ENCODE results near the gene EDNRA.
"Not testable (repeated sequence)": the region's sequence is repeated elsewhere in the genome, so short reads cannot be mapped to it uniquely, and the experiment has no call there.

EDNRA gene

GRCh38 chr4:147480891-147481576 lies at the start of gene EDNRA:
Gene EDNRA (plus strand): TSS chr4:147481097. CDS start chr4:147485682, 4,585 bp downstream.
- DNase-seq (ENCODE audit: low read depth in 2 of 2) = no peak

GRCh38 chr4:147434370-147434769 lies 46.5 kb upstream of the EDNRA start:
- not testable (repeated sequence) for DNase-seq (ENCODE audit: low read depth in 2 of 2)

GRCh38 chr4:147440442-147440841 lies 40.5 kb upstream of the EDNRA start:
- DNase-seq (ENCODE audit: low read depth in 2 of 2) = no peak

DNA sequence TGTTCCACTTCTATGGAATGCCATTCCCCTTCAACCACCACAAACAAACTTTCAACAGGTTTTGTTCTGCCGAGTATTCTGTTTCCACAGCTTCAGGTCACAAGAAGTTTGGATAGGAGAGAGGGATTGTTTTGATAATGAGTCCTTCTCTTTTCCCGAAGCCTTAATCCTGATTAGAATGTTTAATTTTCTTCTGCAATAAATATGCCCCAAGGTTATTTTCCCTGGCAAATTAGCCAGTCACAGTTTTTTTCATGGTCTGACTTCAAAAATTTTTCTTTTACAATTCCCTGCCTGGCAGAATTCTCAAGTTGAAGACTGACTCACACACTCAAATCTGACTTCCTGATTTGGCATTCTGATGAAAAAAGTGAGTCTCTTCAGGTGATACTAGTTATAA lies 33.1 kb upstream of the EDNRA start:
- no peak for DNase-seq (ENCODE audit: low read depth in 2 of 2)

- no peak for DNase-seq (ENCODE audit: low read depth in 2 of 2)
These were observed 27.2 kb upstream of the EDNRA start for GRCh38 chr4:147453561-147454141.

DNA sequence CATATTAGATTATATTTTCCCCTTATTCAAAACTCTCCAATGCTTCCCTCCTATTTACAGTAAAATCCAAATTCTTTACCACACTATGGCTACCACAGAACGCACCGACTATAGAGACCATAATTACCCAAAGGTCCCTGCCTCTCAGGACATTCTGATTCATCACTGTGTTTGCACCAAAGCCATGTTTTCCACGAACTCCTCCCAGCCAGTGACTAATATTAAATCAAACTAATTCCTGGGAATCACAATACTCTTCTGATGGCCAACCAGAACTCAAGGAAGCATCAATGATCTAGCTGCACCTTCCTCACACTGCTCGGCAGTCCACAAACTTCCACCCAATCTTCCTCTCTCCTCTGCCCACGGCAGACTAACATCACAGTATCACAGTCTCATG lies 24.2 kb upstream of the EDNRA start:
- DNase-seq (ENCODE audit: low read depth in 2 of 2) = no peak

DNA sequence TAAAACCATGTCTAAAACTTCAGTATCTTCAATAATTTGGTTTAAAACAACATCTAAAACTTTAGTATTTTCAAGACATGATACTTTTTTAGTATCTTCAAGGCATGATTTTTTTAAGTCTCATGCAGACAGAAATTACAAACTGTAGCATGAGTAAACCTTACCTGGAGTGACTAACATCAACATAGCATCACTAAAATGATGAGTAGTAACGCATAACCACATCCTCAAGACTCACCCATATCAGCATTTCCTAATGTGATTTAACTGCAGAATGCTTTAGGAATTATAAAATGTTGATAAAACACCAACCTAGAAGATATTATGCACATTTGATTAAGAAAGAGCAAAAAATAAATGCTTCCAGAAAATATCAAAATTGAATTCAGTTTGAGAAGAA lies 19.7 kb upstream of the EDNRA start:
- DNase-seq (ENCODE audit: low read depth in 2 of 2) = no peak

DNA sequence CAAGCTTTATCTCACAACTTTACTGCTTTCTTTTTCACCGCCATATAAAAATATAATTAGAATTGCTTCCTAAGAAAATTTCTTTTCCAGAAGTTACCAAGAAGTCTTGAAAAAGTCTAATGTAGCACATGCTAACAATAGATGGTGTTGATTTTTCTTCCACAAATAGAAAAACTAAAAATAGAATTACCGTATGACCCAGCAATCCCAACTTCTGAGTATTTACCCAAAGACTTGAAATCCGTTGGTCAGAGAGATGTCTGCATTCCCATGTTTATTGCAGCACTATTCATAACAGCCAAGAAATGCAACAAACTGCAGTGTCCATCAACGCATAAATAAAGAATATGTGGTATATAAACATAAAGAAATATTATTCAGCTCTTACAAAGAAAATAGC lies 17.8 kb upstream of the EDNRA start:
- no peak for DNase-seq (ENCODE audit: low read depth in 2 of 2)

DNA sequence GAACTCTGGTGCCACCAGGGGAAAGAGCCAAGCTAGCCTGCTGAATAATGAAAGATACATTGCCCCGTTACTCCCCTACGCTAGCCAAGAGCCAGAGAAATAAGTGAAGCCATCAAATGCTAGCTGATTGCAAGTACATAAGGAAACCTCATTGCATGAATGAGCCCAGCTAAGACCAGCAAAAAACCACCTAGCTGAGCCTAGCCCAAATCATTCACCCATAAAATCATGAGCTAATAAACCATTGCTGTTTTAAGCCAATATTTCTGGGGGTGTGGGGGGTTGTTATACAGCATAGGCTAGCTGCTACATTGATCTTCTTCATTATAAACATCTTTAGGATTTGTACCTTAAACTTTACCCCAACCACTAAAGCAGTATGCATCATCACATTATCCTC lies 15.4 kb upstream of the EDNRA start:
- no peak for DNase-seq (ENCODE audit: low read depth in 2 of 2)

GRCh38 chr4:147477439-147477838 lies 3.5 kb upstream of the EDNRA start:
- DNase-seq (ENCODE audit: low read depth in 2 of 2) = no peak

GRCh38 chr4:147479376-147479775 lies 1.5 kb upstream of the EDNRA start:
- DNase-seq (ENCODE audit: low read depth in 2 of 2) = no peak

- DNase-seq (ENCODE audit: low read depth in 2 of 2) = no peak
These were observed 1.1 kb upstream of the EDNRA start for GRCh38 chr4:147479786-147480185.

DNA sequence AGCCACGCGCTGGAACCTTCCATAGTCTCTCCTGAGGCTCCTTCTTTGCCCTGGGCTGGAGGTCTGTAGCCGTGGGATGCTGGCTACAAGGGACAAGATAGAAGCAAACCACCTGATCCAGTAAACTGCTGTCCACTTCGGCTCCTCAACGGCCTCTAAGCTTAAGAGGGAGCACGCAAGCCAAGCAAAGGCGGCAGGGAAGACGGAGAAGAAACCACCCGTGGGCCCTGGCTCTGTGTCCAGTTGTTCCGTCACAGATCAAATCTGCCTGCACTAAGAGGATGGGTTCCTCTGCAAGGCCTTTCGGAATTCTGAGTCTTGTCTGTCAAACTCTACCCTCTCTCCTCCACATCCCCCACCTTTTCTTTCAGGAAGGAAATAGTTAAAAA lies 401 bp upstream of the EDNRA start:
- no peak for DNase-seq (ENCODE audit: low read depth in 2 of 2)

GRCh38 chr4:147481577-147482109 lies 746 bp downstream of the EDNRA start:
- DNase-seq (ENCODE audit: low read depth in 2 of 2) = no peak

DNA sequence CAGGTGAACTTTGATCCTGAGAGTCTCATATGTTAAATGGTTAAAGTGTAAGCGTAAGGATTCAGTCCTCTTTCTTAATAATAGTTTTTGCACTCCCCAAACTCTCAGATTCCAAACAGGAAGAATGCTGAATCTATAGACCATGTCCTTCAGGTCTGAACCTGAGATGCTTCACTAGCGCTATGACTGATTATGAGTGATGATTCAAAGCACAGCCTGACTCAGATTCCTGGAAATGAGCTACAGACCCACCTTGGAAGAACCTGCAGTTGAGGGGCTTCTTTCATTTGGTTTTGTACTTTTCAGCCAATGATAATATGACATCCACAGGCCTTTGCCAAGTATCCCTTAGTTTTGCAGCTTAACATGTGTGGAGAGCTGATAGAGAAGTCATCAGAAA lies 1.4 kb downstream of the EDNRA start:
- DNase-seq (ENCODE audit: low read depth in 2 of 2) = no peak

- no peak for DNase-seq (ENCODE audit: low read depth in 2 of 2)
These were observed 4.3 kb downstream of the EDNRA start for GRCh38 chr4:147485167-147485566.

- no peak for DNase-seq (ENCODE audit: low read depth in 2 of 2)
These were observed 6.7 kb downstream of the EDNRA start for GRCh38 chr4:147487616-147488015.

DNA sequence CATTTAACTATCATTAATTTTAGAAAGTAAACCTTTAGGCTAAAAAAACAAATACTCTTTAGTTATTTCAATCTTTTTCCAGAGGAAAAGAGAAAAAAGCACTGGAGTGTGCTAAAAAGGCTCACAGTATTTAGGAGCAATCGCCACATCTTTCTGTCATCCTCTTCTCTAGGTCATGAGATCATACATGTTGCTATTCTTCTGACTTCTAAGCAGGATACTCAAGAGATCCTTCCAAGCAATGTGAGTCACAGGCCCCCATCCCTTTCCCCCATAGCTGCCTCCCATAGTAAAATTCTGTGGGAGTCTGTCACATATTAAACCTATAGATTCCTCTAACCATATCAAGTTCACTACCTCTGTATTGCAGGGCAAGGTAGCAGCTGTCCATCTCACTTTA lies 7.7 kb downstream of the EDNRA start:
- no peak for DNase-seq (ENCODE audit: low read depth in 2 of 2)

- no peak for DNase-seq (ENCODE audit: low read depth in 2 of 2)
These were observed 10.2 kb downstream of the EDNRA start for GRCh38 chr4:147491086-147491485.

GRCh38 chr4:147492306-147492705 lies 11.4 kb downstream of the EDNRA start:
- DNase-seq (ENCODE audit: low read depth in 2 of 2) = no peak

DNA sequence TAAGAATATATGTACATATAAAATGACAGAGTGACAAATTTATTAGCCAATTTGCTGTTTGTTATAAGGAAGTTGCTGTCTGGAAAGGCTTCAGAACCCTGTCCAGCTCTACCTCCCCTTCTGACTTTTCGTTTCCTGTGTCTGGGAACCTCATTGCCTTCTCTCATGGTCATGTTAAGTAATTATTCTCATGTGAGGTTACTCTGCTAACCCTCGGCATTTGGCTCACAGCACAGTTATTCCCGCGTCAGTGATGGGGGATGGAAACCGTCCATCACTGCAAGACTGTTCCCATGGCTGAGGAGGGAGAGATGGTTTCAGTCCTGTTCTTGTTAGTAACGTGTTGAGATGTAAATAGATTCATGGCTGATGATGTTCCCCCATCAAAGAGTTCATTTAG lies 11.9 kb downstream of the EDNRA start:
- DNase-seq (ENCODE audit: low read depth in 2 of 2) = no peak

GRCh38 chr4:147493307-147493706 lies 12.4 kb downstream of the EDNRA start:
- DNase-seq (ENCODE audit: low read depth in 2 of 2) = no peak

DNA sequence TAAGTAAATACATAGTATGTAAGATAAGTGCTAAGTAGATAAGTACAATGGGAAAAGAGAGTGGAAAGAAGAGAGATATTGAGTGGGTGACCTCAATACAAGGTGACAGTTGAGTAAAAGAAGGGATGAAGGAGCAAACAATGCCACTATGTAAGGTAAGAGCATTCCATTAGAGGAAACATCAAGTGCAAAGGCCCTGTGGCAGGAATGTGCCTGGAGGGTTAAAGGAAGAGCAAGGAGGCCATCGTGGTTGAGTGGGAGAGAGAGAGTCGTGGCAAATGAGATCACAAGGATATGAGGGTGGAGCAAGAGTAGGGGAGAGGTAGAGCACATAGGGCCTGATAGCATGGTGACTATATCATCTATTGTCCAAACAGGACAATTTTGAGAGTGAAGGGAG lies 13.4 kb downstream of the EDNRA start:
- no peak for DNase-seq (ENCODE audit: low read depth in 2 of 2)

GRCh38 chr4:147496500-147496899 lies 15.6 kb downstream of the EDNRA start:
- DNase-seq (ENCODE audit: low read depth in 2 of 2) = no peak
